A549 (cell line): ENCODE measurements around the gene DFFB.

Experiments used
- CEBPB ChIP-seq, 2 experiments: fragments of >200 bp in 1 of 2; sonication (Bioruptor Twin) in 1 of 2; formaldehyde crosslinking in 1 of 2; IDR thresholded peaks; 2 replicates each; pipeline ENCODE4 v1.6.1; 2012 to 2016
- TF ChIP-seq, protein P1 (sequence below): fragments of >200 bp; sonication (Bioruptor Twin); formaldehyde crosslinking; IDR thresholded peaks from 3 replicates; pipeline ENCODE4 v1.5.1; 2016

DNA sequence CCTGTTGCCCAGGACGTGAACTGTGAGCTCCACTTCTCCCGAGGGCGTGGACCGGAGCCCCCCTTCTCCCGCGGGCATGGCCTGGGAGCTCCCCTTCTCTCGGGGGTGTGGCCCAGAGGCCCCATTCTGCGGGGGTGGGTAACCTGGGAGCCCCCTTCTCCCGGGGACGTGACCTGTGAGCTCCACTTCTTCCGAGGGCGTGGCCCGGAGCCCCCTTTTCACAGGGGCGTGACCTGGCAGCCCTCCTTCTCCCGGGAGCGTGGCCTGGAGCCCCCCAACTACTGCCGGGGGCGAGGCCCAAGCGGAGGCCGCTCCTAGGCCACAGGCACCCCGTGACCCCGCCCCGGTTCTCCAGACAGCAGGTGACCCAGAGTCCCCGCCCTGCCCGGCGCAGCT lies 42.5 kb downstream of the DFFB start:
- TF ChIP-seq, protein P1, sequence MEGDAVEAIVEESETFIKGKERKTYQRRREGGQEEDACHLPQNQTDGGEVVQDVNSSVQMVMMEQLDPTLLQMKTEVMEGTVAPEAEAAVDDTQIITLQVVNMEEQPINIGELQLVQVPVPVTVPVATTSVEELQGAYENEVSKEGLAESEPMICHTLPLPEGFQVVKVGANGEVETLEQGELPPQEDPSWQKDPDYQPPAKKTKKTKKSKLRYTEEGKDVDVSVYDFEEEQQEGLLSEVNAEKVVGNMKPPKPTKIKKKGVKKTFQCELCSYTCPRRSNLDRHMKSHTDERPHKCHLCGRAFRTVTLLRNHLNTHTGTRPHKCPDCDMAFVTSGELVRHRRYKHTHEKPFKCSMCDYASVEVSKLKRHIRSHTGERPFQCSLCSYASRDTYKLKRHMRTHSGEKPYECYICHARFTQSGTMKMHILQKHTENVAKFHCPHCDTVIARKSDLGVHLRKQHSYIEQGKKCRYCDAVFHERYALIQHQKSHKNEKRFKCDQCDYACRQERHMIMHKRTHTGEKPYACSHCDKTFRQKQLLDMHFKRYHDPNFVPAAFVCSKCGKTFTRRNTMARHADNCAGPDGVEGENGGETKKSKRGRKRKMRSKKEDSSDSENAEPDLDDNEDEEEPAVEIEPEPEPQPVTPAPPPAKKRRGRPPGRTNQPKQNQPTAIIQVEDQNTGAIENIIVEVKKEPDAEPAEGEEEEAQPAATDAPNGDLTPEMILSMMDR = no peak
- no peak for TF ChIP-seq CEBPB (IDR thresholded peaks at IDR 0.05)
